HEK293 (cell line): Measurements from ENCODE around the gene ZNF525.

Experiments used
- CTCF ChIA-PET: fragments of 350-600 bp; formaldehyde crosslinking; extraction: SDS; loops from one replicate; lab custom pipeline; 2021; ENCODE audit warnings: antibody characterized with exemption; lab: Yijun Ruan, JAX
- POLR2A ChIA-PET: fragments of 300-600 bp; formaldehyde crosslinking; extraction: SDS; loops from one replicate; lab custom pipeline; 2020; ENCODE audit warnings: antibody characterized with exemption, inconsistent platforms; lab: Yijun Ruan, JAX
- H3K27ac ChIP-seq: fragments of 200-500 bp; sonication (Bioruptor generic); 2 replicates; pipeline ENCODE4 v1.5.1; 2014; ENCODE audit warnings: low read depth, low read length, control low read depth, inconsistent platforms; ENCODE audit errors: extremely low read depth
- H3K36me3 ChIP-seq, 2 experiments: fragments of 200-500 bp in 1 of 2; sonication (Bioruptor generic) in 1 of 2; 1 replicate in 1 of 2; 2 replicates in 1 of 2; pipeline ENCODE4 v1.5.1; 2014 to 2017; ENCODE audit warnings: inconsistent platforms in 2 of 2, low read length in 2 of 2; ENCODE audit not compliant: control insufficient read depth in 2 of 2, insufficient read depth in 1 of 2
- H3K4me1 ChIP-seq: fragments of 200-500 bp; sonication (Bioruptor generic); 2 replicates; pipeline ENCODE4 v1.5.1; 2014; ENCODE audit warnings: mild to moderate bottlenecking, low read length, inconsistent platforms; ENCODE audit not compliant: control insufficient read depth, insufficient read depth
- H3K4me3 ChIP-seq: 2 replicates; pipeline ENCODE4 v1.5.1; 2011; ENCODE audit warnings: low read depth, mild to moderate bottlenecking, control low read depth, low read length, moderate library complexity
- H3K9me3 ChIP-seq: fragments of 200-500 bp; sonication (Bioruptor generic); 2 replicates; pipeline ENCODE4 v1.5.1; 2014; ENCODE audit warnings: low read depth, low read length, inconsistent platforms; ENCODE audit not compliant: control insufficient read depth, insufficient read depth
- GFI1B ChIP-seq: fragments of 450-650 bp; formaldehyde crosslinking; IDR thresholded peaks from 2 replicates; pipeline ENCODE4 v1.5.1; 2016; ENCODE audit warnings: missing biosample characterization, missing genetic modification characterization
- OSR2 ChIP-seq: fragments of 450-650 bp; formaldehyde crosslinking; IDR thresholded peaks from 2 replicates; pipeline ENCODE4 v1.5.1; 2016; ENCODE audit warnings: missing biosample characterization, missing genetic modification characterization
- RBAK ChIP-seq: fragments of 450-650 bp; formaldehyde crosslinking; IDR thresholded peaks from 2 replicates; pipeline ENCODE4 v1.5.1; 2016; ENCODE audit warnings: missing biosample characterization, missing genetic modification characterization
- TCF7L2 ChIP-seq: IDR thresholded peaks from 2 replicates; pipeline ENCODE4 v1.6.1; 2011; ENCODE audit warnings: low read depth, mild to moderate bottlenecking, inconsistent platforms, low read length, moderate library complexity, borderline replicate concordance
- ZBTB7A ChIP-seq: fragments of 450-650 bp; formaldehyde crosslinking; IDR thresholded peaks from 2 replicates; pipeline ENCODE4 v1.5.1; 2016; ENCODE audit warnings: low read depth, missing biosample characterization, missing genetic modification characterization
- ZFP3 ChIP-seq: fragments of 450-650 bp; formaldehyde crosslinking; IDR thresholded peaks from 2 replicates; pipeline ENCODE4 v1.5.1; 2016; ENCODE audit warnings: low read depth, missing biosample characterization, missing genetic modification characterization
- ZNF157 ChIP-seq: fragments of 450-650 bp; formaldehyde crosslinking; IDR thresholded peaks from 2 replicates; pipeline ENCODE4 v1.5.1; 2016; ENCODE audit warnings: missing biosample characterization, missing genetic modification characterization
- ZNF202 ChIP-seq: fragments of 450-650 bp; formaldehyde crosslinking; IDR thresholded peaks from 2 replicates; pipeline ENCODE4 v1.5.1; 2016; ENCODE audit warnings: missing biosample characterization, missing genetic modification characterization, borderline replicate concordance
- ZNF23 ChIP-seq: fragments of 450-650 bp; formaldehyde crosslinking; IDR thresholded peaks from 2 replicates; pipeline ENCODE4 v1.5.1; 2016; ENCODE audit warnings: missing biosample characterization, missing genetic modification characterization, borderline replicate concordance
- ZNF266 ChIP-seq: fragments of 450-650 bp; formaldehyde crosslinking; IDR thresholded peaks from 2 replicates; pipeline ENCODE4 v1.5.1; 2016; ENCODE audit warnings: missing biosample characterization, missing genetic modification characterization, low read depth
- ZNF324 ChIP-seq: fragments of 450-650 bp; formaldehyde crosslinking; IDR thresholded peaks from 2 replicates; pipeline ENCODE4 v1.5.1; 2016; ENCODE audit warnings: missing biosample characterization, missing genetic modification characterization
- ZNF335 ChIP-seq: fragments of 450-650 bp; formaldehyde crosslinking; conservative IDR thresholded peaks from 2 replicates; pipeline ENCODE4 v1.5.1; 2016; ENCODE audit warnings: missing biosample characterization, missing genetic modification characterization
- ZNF521 ChIP-seq: fragments of 450-650 bp; formaldehyde crosslinking; IDR thresholded peaks from 2 replicates; pipeline ENCODE4 v1.5.1; 2017; ENCODE audit warnings: missing biosample characterization, mild to moderate bottlenecking, missing genetic modification characterization
- ZNF701 ChIP-seq: fragments of 450-650 bp; formaldehyde crosslinking; IDR thresholded peaks from 2 replicates; pipeline ENCODE4 v1.5.1; 2016; ENCODE audit warnings: missing biosample characterization, missing genetic modification characterization
- TF ChIP-seq, protein P1 (sequence below): fragments of 450-650 bp; formaldehyde crosslinking; IDR thresholded peaks from 2 replicates; pipeline ENCODE4 v1.5.1; 2017; ENCODE audit warnings: missing biosample characterization, missing genetic modification characterization
- TF ChIP-seq, protein P2 (sequence below): fragments of 450-650 bp; formaldehyde crosslinking; IDR thresholded peaks from 2 replicates; pipeline ENCODE4 v1.5.0; 2017; ENCODE audit warnings: missing biosample characterization, missing genetic modification characterization, borderline replicate concordance
- TF ChIP-seq, protein P3 (sequence below): fragments of 450-650 bp; formaldehyde crosslinking; IDR thresholded peaks from 2 replicates; pipeline ENCODE4 v1.5.1; 2016; ENCODE audit warnings: missing biosample characterization, missing genetic modification characterization
- TF ChIP-seq, protein P4 (sequence below): fragments of 450-650 bp; IDR thresholded peaks from 2 replicates; pipeline ENCODE4 v1.5.1; 2018; ENCODE audit warnings: missing biosample characterization, mild to moderate bottlenecking, missing genetic modification characterization

The ZNF525 gene

DNA sequence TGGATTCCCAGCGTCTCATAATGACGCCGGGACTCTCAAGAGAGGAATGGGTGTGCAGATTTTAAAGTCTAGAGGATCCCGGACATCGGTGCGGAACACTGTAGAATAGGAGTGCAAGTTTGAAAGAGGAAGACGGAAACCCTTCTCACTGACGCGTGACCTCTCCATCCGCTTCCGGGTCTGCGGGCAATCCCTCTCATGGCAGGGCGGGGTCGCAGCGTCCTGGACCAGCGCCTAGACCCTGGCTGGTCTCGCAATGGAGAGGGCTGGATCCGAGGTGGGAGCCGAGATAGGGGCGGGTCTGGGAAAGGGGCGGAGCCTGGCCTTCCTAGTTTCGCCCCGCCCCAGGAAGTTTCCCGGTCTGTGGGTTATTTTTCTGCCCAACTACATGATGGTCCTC is 36.5 kb upstream of the ZNF525 start:
- no peaks in the 10 kb centered on the region for H3K4me1 ChIP-seq
- POLR2A ChIA-PET, result no interaction called here
- H3K9me3 ChIP-seq, result no peaks in the 10 kb centered on the region; the same call in 1 of the 2 replicates
- H3K36me3 ChIP-seq, result no peaks in the 10 kb centered on the region
- TF ChIP-seq TCF7L2, result no peak
- TF ChIP-seq, protein P1, sequence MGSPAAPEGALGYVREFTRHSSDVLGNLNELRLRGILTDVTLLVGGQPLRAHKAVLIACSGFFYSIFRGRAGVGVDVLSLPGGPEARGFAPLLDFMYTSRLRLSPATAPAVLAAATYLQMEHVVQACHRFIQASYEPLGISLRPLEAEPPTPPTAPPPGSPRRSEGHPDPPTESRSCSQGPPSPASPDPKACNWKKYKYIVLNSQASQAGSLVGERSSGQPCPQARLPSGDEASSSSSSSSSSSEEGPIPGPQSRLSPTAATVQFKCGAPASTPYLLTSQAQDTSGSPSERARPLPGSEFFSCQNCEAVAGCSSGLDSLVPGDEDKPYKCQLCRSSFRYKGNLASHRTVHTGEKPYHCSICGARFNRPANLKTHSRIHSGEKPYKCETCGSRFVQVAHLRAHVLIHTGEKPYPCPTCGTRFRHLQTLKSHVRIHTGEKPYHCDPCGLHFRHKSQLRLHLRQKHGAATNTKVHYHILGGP (tag by site-specific recombination), result no peak
- TF ChIP-seq ZNF157 (tag by site-specific recombination), result no peak
- TF ChIP-seq ZNF202 (tag by site-specific recombination), result no peak
- TF ChIP-seq OSR2 (tag by site-specific recombination), result no peak
- no peak for TF ChIP-seq ZNF701 (tag by site-specific recombination)
- TF ChIP-seq, protein P2, sequence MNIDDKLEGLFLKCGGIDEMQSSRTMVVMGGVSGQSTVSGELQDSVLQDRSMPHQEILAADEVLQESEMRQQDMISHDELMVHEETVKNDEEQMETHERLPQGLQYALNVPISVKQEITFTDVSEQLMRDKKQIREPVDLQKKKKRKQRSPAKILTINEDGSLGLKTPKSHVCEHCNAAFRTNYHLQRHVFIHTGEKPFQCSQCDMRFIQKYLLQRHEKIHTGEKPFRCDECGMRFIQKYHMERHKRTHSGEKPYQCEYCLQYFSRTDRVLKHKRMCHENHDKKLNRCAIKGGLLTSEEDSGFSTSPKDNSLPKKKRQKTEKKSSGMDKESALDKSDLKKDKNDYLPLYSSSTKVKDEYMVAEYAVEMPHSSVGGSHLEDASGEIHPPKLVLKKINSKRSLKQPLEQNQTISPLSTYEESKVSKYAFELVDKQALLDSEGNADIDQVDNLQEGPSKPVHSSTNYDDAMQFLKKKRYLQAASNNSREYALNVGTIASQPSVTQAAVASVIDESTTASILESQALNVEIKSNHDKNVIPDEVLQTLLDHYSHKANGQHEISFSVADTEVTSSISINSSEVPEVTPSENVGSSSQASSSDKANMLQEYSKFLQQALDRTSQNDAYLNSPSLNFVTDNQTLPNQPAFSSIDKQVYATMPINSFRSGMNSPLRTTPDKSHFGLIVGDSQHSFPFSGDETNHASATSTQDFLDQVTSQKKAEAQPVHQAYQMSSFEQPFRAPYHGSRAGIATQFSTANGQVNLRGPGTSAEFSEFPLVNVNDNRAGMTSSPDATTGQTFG (tag by site-specific recombination), result no peak
- TF ChIP-seq, protein P3, sequence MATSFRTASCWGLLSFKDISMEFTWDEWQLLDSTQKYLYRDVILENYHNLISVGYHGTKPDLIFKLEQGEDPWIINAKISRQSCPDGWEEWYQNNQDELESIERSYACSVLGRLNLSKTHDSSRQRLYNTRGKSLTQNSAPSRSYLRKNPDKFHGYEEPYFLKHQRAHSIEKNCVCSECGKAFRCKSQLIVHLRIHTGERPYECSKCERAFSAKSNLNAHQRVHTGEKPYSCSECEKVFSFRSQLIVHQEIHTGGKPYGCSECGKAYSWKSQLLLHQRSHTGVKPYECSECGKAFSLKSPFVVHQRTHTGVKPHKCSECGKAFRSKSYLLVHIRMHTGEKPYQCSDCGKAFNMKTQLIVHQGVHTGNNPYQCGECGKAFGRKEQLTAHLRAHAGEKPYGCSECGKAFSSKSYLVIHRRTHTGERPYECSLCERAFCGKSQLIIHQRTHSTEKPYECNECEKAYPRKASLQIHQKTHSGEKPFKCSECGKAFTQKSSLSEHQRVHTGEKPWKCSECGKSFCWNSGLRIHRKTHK, result no peak
- TF ChIP-seq ZNF521 (tag by site-specific recombination), result no peak
- no peak for TF ChIP-seq ZNF266 (tag by site-specific recombination)
- TF ChIP-seq ZNF23 (tag by site-specific recombination), result no peak
- no peak for TF ChIP-seq ZFP3 (tag by site-specific recombination)
- no peak for TF ChIP-seq ZBTB7A (tag by site-specific recombination)
- no peak for TF ChIP-seq GFI1B
- TF ChIP-seq ZNF324, result no peak
- H3K27ac ChIP-seq, result no peak overlapping the region
- CTCF ChIA-PET, result interaction anchor here (0.8 kb wide), 1 partner anchor 36 kb away, joined by 3 read pairs; the partner anchor contains the start of gene ZNF525
- H3K4me3 ChIP-seq, result no peak overlapping the region

DNA sequence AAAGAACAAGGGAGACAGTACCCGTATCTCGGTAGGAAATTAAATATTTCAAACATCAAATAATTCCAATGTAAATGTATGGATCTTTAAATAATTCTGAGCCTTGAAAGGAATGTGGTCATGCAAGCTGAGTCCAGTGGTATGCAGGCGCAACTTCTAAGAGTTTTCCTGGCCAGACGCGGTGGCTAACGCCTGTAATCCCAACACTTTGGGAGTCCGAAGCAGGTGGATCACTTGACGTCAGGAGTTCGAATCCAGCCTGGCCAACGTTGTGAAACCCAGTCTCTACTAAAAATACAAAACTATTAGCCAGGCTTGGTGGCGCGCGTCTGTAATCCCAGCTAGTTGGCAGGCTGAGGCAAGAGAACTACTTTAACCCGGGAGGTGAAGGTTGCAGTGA is 33.0 kb upstream of the ZNF525 start:
- Histone ChIP-seq H3K36me3 (peaks cover 0 to 1% of the 10 kb centered on the region in 2 experiments; a peak in 1 of 3 replicates), H3K9me3 (no peaks in the 10 kb centered on the region; the same call in 1 of the 2 replicates), H3K4me1 (no peaks in the 10 kb centered on the region), H3K27ac (no peak overlapping the region), H3K4me3 (no peak overlapping the region)
- POLR2A ChIA-PET, result no interaction called here
- TF ChIP-seq, protein P4, sequence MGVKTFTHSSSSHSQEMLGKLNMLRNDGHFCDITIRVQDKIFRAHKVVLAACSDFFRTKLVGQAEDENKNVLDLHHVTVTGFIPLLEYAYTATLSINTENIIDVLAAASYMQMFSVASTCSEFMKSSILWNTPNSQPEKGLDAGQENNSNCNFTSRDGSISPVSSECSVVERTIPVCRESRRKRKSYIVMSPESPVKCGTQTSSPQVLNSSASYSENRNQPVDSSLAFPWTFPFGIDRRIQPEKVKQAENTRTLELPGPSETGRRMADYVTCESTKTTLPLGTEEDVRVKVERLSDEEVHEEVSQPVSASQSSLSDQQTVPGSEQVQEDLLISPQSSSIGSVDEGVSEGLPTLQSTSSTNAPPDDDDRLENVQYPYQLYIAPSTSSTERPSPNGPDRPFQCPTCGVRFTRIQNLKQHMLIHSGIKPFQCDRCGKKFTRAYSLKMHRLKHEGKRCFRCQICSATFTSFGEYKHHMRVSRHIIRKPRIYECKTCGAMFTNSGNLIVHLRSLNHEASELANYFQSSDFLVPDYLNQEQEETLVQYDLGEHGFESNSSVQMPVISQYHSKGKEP (tag by site-specific recombination), result no peak
- no peak for TF ChIP-seq RBAK
- TF ChIP-seq ZNF335, result no peak
- CTCF ChIA-PET, result interaction anchor here (0.7 kb wide), 1 partner anchor 99 kb away, joined by 6 read pairs; no protein-coding TSS in a partner anchor
